Fibroblast of lung (primary cell): ENCODE data around the gene TRAF6. TPM values are rescaled to one million over a fixed set of nuclear protein-coding genes. Genes with fewer than 3 reads are reported as not detected.

Experiments used
- DNase-seq, 2 donors: peaks; one replicate each; pipeline versions ENCODE4 v3.0.0 to v3.0.0-alpha.2; 2010; ENCODE audit warnings: low read depth in 2 of 2
- H2AFZ ChIP-seq: 2 replicates; pipeline ENCODE4 v1.5.1; 2012; ENCODE audit warnings: low read length, control low read depth, inconsistent platforms
- H3K27ac ChIP-seq: 2 replicates; pipeline ENCODE4 v1.5.1; 2011; ENCODE audit warnings: low read length, control low read depth; ENCODE audit not compliant: insufficient read depth
- H3K27me3 ChIP-seq: 2 replicates; pipeline ENCODE4 v1.5.1; 2011; ENCODE audit warnings: mild to moderate bottlenecking, low read length; ENCODE audit not compliant: control insufficient read depth, insufficient read depth
- H3K36me3 ChIP-seq: 2 replicates; pipeline ENCODE4 v1.5.1; 2011; ENCODE audit warnings: low read length; ENCODE audit not compliant: control insufficient read depth, insufficient read depth
- H3K4me1 ChIP-seq: 2 replicates; pipeline ENCODE4 v1.5.1; 2011; ENCODE audit warnings: low read length; ENCODE audit not compliant: control insufficient read depth, insufficient read depth; ENCODE audit errors: extremely low read depth
- H3K4me2 ChIP-seq: 2 replicates; pipeline ENCODE4 v1.5.1; 2011; ENCODE audit warnings: low read length, control low read depth; ENCODE audit not compliant: insufficient read depth; ENCODE audit errors: extremely low read depth
- H3K4me3 ChIP-seq, 4 experiments: fragments of 200-600 bp in 1 of 4; sonication (generic) in 1 of 4; replicated peaks in 1 of 4; 2 replicates each; pipeline ENCODE4 v1.5.1; 2011 to 2016; ENCODE audit warnings: low read length in 4 of 4, low read depth in 3 of 4, mild to moderate bottlenecking in 3 of 4, control low read depth in 2 of 4, inconsistent platforms in 1 of 4, mixed read lengths in 1 of 4; ENCODE audit not compliant: insufficient read depth in 1 of 4; ENCODE audit errors: control extremely low read depth in 1 of 4
- H3K79me2 ChIP-seq: 2 replicates; pipeline ENCODE4 v1.5.1; 2012; ENCODE audit warnings: mild to moderate bottlenecking, low read length, inconsistent platforms; ENCODE audit not compliant: control insufficient read depth, insufficient read depth
- H3K9ac ChIP-seq: 2 replicates; pipeline ENCODE4 v1.5.1; 2011; ENCODE audit warnings: mild to moderate bottlenecking, low read length, control low read depth; ENCODE audit not compliant: insufficient read depth
- H3K9me3 ChIP-seq: 2 replicates; pipeline ENCODE4 v1.5.1; 2012; ENCODE audit warnings: low read depth, low read length; ENCODE audit not compliant: control insufficient read depth, insufficient read depth
- H4K20me1 ChIP-seq: 2 replicates; pipeline ENCODE4 v1.5.1; 2011; ENCODE audit warnings: low read length; ENCODE audit not compliant: control insufficient read depth, insufficient read depth; ENCODE audit errors: extremely low read depth
- EZH2 ChIP-seq: IDR thresholded peaks from 2 replicates; pipeline ENCODE4 v1.5.1; 2012; ENCODE audit warnings: low read length, control low read depth, mild to moderate bottlenecking; ENCODE audit errors: missing control alignments
- polyA plus RNA-seq, 2 donors: library from polyadenylated mRNA; depleted of rRNA in 1 of 2; stranded (reverse) in 1 of 2; unstranded in 1 of 2; fragments of >200 nt; gene quantifications; 2 replicates each; pipeline ENCODE4 v1.2.1, GENCODE V29; 2011 to 2012; ENCODE audit warnings: missing spikeins in 1 of 2
- total RNA-seq: library from RNA; depleted of rRNA; stranded (reverse); fragments of >200 nt; gene quantifications from 2 replicates; pipeline ENCODE4 v1.2.1, GENCODE V29; 2014
- TF ChIP-seq, protein P1 (sequence below), 2 donors: IDR thresholded peaks in 1 of 2; conservative IDR thresholded peaks in 1 of 2; 1 replicate in 1 of 2; 2 replicates in 1 of 2; pipeline ENCODE4 v1.5.1; 2011 to 2012; ENCODE audit warnings: low read length in 2 of 2, control low read depth in 1 of 2, inconsistent platforms in 1 of 2, low read depth in 1 of 2, mild to moderate bottlenecking in 1 of 2

TRAF6 gene
- total and polyA plus RNA-seq, 2 donors (not counting 1 experiment from before 2014, with no cell fraction given) = 6.6 to 9.0 TPM

DNA sequence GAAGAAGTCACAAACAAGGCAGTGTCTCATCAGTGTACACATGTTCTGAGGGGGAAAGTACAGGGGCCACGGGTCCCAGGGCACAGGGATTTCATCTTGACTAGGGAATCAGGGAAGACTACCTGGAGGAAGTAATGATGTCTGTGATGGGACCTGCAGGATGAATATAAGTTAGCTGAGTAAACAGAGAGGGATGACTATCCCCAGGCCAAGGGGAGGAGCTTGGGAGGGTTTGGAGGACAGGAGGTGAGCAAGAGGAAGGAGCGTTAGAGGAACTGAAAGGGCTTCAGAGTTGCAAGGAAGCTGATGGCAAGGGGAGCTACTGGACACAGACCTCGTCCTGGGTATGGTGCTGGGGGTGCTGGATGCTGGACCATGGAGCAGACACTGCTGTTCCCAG is 56.4 kb downstream of the TRAF6 start:
- no peak overlapping the region for H3K9ac ChIP-seq
- no peak overlapping the region for H3K4me3 ChIP-seq
- no peaks in the 10 kb centered on the region for H3K79me2 ChIP-seq
- no peak overlapping the region for H3K27ac ChIP-seq
- H4K20me1 ChIP-seq = no peaks in the 10 kb centered on the region
- H3K27me3 ChIP-seq = no peaks in the 10 kb centered on the region
- no peak overlapping the region for H3K4me2 ChIP-seq
- peaks cover 19% of the 10 kb centered on the region for H3K4me1 ChIP-seq
- H3K36me3 ChIP-seq = no peaks in the 10 kb centered on the region
- peak in 1 of 2 donors; percentile 56 for DNase-seq
- H2AFZ ChIP-seq = no peak overlapping the region
- TF ChIP-seq EZH2 = no peak
- TF ChIP-seq, protein P1, sequence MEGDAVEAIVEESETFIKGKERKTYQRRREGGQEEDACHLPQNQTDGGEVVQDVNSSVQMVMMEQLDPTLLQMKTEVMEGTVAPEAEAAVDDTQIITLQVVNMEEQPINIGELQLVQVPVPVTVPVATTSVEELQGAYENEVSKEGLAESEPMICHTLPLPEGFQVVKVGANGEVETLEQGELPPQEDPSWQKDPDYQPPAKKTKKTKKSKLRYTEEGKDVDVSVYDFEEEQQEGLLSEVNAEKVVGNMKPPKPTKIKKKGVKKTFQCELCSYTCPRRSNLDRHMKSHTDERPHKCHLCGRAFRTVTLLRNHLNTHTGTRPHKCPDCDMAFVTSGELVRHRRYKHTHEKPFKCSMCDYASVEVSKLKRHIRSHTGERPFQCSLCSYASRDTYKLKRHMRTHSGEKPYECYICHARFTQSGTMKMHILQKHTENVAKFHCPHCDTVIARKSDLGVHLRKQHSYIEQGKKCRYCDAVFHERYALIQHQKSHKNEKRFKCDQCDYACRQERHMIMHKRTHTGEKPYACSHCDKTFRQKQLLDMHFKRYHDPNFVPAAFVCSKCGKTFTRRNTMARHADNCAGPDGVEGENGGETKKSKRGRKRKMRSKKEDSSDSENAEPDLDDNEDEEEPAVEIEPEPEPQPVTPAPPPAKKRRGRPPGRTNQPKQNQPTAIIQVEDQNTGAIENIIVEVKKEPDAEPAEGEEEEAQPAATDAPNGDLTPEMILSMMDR (conservative IDR thresholded peaks at IDR 0.05 in 1 of 2, IDR thresholded peaks at IDR 0.05 in 1 of 2; ENCODE audit: low read depth in 1 of 2, low read length in 2 of 2) = no peak
- H3K9me3 ChIP-seq = no peaks in the 10 kb centered on the region

DNA sequence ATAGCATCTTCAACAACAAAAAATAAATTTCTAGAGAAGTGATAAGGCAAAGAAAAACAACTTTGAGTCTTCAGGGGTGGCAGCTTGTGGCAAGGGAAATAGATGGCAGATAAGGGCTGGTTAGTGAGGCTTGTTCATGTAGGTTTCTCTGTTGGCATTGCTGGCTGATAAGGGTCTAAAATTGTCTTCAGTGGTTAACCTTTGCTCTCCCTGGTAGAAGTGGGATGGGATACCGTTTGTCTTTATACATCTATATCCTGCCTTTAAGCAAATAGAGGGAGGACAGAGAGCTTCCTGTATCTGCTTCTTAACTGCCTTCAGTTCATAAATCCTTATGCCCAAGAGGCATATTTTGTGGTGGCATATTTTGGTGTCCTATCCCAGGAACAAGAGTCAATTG is 57.1 kb downstream of the TRAF6 start:
- no peaks in the 10 kb centered on the region for H3K9me3 ChIP-seq
- H4K20me1 ChIP-seq = no peaks in the 10 kb centered on the region
- H3K27me3 ChIP-seq = no peaks in the 10 kb centered on the region
- no peak overlapping the region for H3K4me3 ChIP-seq
- H3K4me2 ChIP-seq = no peak overlapping the region
- DNase-seq = no peak
- peaks cover 19% of the 10 kb centered on the region for H3K4me1 ChIP-seq
- H3K9ac ChIP-seq = no peak overlapping the region
- no peak overlapping the region for H2AFZ ChIP-seq
- no peaks in the 10 kb centered on the region for H3K79me2 ChIP-seq
- no peak overlapping the region for H3K27ac ChIP-seq
- TF ChIP-seq EZH2 = no peak
- TF ChIP-seq, protein P1 (conservative IDR thresholded peaks at IDR 0.05 in 1 of 2, IDR thresholded peaks at IDR 0.05 in 1 of 2; ENCODE audit: low read depth in 1 of 2, low read length in 2 of 2) = no peak
- H3K36me3 ChIP-seq = no peaks in the 10 kb centered on the region

DNA sequence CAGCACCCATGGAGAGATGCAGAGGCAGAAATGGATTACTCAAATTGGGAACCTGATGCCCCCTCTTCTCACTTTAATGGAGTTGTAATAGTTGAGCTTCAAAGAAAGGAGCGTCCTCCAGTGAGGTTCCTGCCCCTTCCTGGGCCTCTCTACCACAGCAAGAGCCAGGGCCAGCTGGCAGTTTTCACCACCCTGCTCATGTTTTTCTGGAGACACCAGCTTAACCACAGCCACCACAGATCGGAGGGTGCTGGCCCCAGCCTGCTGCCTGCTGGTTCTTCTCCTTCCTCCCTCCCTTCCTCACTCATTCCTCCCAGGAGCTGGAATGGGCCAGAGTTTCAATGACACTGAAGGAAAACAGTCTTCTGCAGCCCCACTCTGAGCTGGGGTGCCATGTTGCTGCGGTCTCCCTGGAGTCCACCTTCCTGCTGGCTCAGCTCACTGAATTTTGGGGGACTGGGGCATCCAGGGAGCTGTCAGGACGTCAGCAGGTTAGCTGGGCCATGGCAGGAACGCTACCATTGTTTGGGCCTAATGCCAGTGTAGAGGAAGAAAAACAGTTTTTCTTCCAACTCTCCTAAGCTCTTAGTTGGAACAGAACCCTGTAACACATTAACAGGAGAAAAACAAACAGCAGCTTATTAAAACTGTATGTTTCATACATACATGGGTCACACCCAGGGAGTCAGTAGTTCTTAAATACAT is 57.7 kb downstream of the TRAF6 start:
- Histone ChIP-seq H3K79me2 (no peaks in the 10 kb centered on the region), H3K4me1 (peaks cover 19% of the 10 kb centered on the region), H3K9ac (no peak overlapping the region), H3K27me3 (no peaks in the 10 kb centered on the region), H3K9me3 (no peaks in the 10 kb centered on the region), H4K20me1 (no peaks in the 10 kb centered on the region), H3K4me3 (no peak overlapping the region), H3K27ac (no peak overlapping the region), H3K4me2 (no peak overlapping the region), H2AFZ (no peak overlapping the region), H3K36me3 (no peaks in the 10 kb centered on the region)
- DNase-seq = peak; percentile 76 to 77
- TF ChIP-seq, protein P1 (conservative IDR thresholded peaks at IDR 0.05 in 1 of 2, IDR thresholded peaks at IDR 0.05 in 1 of 2; ENCODE audit: low read depth in 1 of 2, low read length in 2 of 2) = no peak
- no peak for TF ChIP-seq EZH2
